Stimulated activated CD8-positive, alpha-beta memory T cell treated with anti-CD3 and anti-CD28 coated beads, Interleukin-15, amount 100 ng/mL, for 48 hours (primary cell): ENCODE results near the gene PAM16.

Source experiments
- DNase-seq, 2 donors: peaks; one replicate each; pipeline ENCODE4 v3.0.0-alpha.2; 2020; ENCODE audit warnings: low read depth in 2 of 2

Gene PAM16

GRCh38 chr16:4383591-4384444 lies 32.7 kb upstream of the PAM16 start:
- DNase-seq: no peak

DNA sequence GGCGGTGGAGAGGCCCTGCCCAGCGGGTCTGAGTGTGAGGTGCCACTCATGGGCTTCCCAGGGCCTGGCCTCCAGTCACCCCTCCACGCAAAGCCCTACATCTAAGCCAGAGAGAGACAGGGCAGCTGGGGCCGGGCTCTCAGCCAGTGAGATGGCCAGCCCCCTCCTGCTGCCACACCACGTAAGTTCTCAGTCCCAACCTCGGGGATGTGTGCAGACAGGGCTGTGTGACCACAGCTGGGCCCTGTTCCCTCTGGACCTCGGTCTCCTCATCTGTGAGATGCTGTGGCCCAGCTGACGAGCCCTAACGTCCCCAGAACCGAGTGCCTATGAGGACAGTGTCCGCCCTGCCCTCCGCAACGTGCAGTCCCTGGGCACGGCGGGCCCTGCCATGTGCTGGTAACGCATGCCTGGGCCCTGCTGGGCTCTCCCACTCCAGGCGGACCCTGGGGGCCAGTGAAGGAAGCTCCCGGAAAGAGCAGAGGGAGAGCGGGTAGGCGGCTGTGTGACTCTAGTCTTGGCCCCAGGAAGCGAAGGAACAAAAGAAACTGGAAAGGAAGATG lies 31.8 kb upstream of the PAM16 start:
- DNase-seq: no peak

- DNase-seq: no peak
Observed at GRCh38 chr16:4381935-4382794, 31.0 kb upstream of the PAM16 start.

GRCh38 chr16:4381072-4381934 lies 30.2 kb upstream of the PAM16 start:
- DNase-seq: no peak

DNA sequence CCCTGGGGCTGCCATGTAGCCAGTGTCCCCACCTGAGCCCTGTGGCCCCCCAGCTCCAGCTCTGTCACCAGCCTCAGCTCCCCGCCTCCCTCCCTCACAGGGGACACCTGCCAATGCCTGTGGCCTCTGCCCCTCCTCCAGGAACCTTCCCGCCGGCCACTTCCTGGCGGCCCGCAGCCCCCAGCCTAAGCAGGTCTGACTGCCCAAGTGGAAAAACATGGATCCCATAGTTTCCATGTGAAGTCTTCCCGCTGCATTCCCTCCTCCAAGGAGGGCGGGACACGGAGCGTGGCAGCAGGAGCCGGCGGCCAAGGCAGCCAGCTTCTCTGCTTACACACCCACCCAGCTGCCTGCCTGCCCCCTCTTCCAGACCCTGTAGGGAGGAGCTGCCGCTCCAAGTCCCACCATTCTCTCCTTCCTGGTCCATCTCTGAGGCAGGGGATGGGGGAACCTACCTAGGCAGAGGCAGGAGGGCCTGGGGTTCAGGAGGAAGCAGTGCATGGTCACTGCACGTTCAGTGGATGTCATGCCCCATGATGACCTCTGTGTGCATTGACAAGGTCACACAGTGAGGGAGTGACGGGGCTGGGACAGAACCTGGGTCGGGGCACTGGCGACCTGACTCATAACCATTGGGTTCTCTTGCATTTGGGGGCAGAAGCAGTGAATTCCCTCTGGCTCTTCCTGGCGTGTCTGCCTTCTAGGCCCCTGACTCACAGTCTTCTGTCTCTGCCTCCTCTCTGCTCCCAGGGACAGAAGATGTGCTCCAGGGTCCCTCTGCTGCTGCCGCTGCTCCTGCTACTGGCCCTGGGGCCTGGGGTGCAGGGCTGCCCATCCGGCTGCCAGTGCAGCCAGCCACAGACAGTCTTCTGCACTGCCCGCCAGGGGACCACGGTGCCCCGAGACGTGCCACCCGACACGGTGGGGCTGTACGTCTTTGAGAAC lies 29.3 kb upstream of the PAM16 start:
- DNase-seq: no peak

- no peak for DNase-seq
Observed at GRCh38 chr16:4378999-4379690, 28.0 kb upstream of the PAM16 start.

GRCh38 chr16:4378161-4378666 lies 27.1 kb upstream of the PAM16 start:
- DNase-seq: no peak

DNA sequence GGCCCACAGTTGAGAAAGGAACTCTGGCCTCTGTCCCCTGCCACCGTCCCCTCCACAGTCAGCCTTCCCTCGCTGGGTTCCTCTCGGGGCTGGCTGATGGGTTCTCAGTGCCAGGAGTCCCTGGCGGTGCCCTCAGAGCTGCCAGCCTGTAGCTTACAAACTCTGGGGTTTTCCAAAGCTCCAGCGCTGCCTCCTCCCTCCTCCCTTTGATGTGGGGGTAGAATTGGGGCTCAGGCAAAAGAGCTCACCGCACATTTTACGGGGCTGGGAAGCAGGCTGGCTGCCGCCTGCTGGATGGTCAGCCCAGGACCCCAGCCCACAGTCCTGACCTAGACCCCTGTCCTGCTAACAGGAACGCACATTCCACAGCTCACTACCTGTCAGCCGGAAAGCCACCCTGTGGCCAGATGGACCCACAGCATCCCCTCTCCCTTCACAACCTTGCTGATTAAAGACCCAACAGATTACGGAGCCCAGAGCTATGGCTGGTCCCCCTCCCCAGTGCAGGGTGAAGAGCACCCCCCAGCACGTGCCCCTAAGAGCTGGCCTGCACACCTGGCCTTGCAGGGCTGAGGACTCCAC lies 26.5 kb upstream of the PAM16 start:
- no peak for DNase-seq

DNA sequence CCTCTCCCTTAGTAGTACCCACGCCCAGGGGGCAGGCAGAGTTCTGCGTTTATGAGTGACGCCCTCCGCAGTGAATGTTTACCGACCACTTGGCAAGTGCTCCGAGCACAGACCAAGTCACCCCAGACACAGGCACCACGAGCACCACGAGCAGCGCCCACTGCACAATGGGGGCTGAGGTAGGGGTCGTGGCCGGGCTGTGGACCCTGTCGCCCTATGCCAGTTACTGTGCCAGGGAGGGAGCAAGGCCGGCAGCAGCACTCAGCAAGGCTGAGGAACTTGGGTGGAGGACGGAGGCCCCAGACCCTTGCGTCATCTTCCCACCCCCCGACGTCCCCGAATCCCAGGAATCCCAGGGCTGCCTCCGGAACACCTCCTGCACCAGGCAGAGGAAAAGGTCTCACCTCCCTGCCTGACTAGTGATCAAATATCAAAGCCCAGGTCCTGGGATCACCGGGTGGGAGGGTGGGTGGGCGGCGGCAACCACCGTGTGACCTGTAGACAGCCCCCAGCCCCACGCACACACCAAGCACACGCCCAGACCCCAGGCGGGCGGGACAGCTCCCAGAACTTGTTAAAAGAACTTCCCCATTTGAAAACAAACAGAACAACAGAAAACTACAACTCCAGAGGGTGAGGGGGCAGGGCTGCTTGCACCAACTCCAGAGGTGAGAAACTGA lies 25.9 kb upstream of the PAM16 start:
- DNase-seq: no peak

- DNase-seq: no peak
Observed at GRCh38 chr16:4376126-4376892, 25.2 kb upstream of the PAM16 start.

- DNase-seq: no peak
Observed at GRCh38 chr16:4375717-4376116, 24.6 kb upstream of the PAM16 start.

DNA sequence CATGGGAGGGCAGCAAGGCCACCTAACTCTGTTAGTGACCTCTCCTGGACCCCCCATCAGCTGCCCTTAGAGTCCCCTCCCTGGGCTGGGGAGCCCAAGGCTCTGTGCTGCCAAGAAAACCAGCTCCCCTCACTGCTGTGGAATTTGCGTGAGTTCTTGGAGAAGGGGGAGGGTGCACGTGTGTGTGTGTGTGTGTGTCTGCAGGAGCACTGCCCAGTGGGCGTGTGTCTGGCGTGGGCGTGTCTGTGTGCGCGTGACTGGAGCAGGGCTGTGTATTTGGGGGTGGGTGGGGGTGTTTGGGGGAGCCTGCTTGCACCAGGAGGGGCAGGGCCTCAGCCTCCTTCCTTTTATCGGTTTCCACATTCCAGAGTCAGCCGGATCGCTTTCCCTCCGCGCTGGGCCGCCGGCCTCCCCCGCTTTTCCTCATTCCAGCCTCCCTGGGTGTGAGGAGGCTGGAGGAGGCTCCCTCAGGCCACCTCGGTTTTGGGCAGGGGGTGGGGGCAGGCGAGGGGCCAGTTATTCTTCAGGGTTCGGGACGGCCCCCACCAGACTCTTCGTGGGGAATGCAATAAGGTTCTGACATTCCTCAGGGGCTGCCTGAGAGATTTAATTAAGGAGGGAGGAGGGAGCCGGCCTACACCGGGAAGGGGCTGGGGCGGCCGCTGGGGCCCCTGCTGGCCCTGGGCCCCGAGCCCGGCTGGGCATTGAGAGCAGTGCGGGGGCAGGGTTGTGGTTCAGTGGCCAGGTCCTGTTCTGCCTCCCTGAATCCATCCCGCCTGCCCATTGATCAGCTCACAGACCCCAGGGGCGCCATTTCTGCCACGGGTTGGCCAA lies 23.0 kb upstream of the PAM16 start:
- no peak for DNase-seq

DNA sequence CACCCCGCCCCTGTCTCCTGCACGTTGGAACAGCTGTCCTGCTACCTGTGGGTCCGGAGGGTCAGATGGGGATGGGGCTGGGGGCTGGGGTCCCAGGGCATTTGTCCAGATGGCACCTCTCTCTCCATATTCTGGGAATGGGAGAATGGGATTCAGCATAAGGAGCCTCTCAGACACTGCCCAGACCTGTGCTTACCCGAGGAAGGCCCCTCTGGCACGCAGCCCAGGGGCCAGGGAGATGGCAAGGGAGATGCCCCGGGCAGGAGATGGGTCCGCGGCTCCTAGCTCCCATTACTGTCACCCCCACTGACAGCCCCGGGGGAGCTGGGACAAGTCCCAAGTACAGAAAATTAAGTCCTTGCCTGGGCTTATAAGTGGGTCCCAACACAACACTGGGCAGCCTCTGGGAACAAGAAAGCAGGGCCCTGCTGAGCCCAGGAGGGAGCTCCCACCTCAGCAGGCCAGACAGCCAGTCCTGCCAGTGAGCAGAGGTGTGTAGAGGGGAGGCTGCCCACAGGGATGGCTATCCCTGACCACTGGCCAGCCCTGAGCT lies 22.3 kb upstream of the PAM16 start:
- DNase-seq: no peak

GRCh38 chr16:4372578-4373355 lies 21.6 kb upstream of the PAM16 start:
- DNase-seq: no peak

- DNase-seq: no peak
Observed at GRCh38 chr16:4372001-4372577, 21.0 kb upstream of the PAM16 start.
